ENCODE data around the gene ATP11B. TPM values are rescaled to one million over a fixed set of nuclear protein-coding genes. Genes with fewer than 3 reads are reported as not detected.

ATP11B gene
- total and polyA plus RNA-seq, 5 donors: 9.5 to 43.6 (median 36.1) TPM

GRCh38 chr3:182936239-182936917 lies 143.1 kb downstream of the ATP11B start:
- Histone ChIP-seq H3K4me1 (ENCODE audit: control insufficient read depth, insufficient read depth, low read length) (peaks cover 2% of the 10 kb centered on the region), H3K27ac (ENCODE audit: low read length) (no peak overlapping the region), H3K4me3 (ENCODE audit: low read length) (no peak overlapping the region), H3K9me3 (ENCODE audit: control insufficient read depth, low read length) (no peaks in the 10 kb centered on the region), H3K27me3 (ENCODE audit: control insufficient read depth, insufficient read depth) (no peaks in the 10 kb centered on the region)
- ATAC-seq: no peak
- WGBS: 87% methylated on average over 4 of the region's 4 CpGs
- intact Hi-C loops (cut with DNase I): no loop called here
- peak in 1 of 3 donors; percentile 11 for DNase-seq

GRCh38 chr3:182936918-182937285 lies 143.6 kb downstream of the ATP11B start:
- ATAC-seq: no peak
- Histone ChIP-seq H3K4me3 (ENCODE audit: low read length) (no peak overlapping the region), H3K9me3 (ENCODE audit: control insufficient read depth, low read length) (no peaks in the 10 kb centered on the region), H3K27ac (ENCODE audit: low read length) (no peak overlapping the region), H3K27me3 (ENCODE audit: control insufficient read depth, insufficient read depth) (no peaks in the 10 kb centered on the region), H3K4me1 (ENCODE audit: control insufficient read depth, insufficient read depth, low read length) (peaks cover 2% of the 10 kb centered on the region)
- intact Hi-C loops (cut with DNase I): no loop called here
- WGBS: 71% methylated on average over 1 of the region's 1 CpG
- no peak for DNase-seq

- no peak overlapping the region for H3K27ac ChIP-seq (ENCODE audit: low read length)
- no peak overlapping the region for H3K4me3 ChIP-seq (ENCODE audit: low read length)
- H3K27me3 ChIP-seq (ENCODE audit: control insufficient read depth, insufficient read depth): no peaks in the 10 kb centered on the region
- ATAC-seq: peak in 1 of 2 donors; percentile 41
- no peaks in the 10 kb centered on the region for H3K9me3 ChIP-seq (ENCODE audit: control insufficient read depth, low read length)
- intact Hi-C loops (cut with DNase I): no loop called here
- DNase-seq: no peak
- 44% methylated on average over 3 of the region's 3 CpGs for WGBS
- H3K4me1 ChIP-seq (ENCODE audit: control insufficient read depth, insufficient read depth, low read length): peaks cover 2% of the 10 kb centered on the region
These were observed 144.2 kb downstream of the ATP11B start for GRCh38 chr3:182937293-182938051.

GRCh38 chr3:182940266-182940808 lies 147.0 kb downstream of the ATP11B start:
- no peak overlapping the region for H3K4me3 ChIP-seq (ENCODE audit: low read length)
- ATAC-seq (no peak), DNase-seq (no peak)
- no peak overlapping the region for H3K27ac ChIP-seq (ENCODE audit: low read length)
- H3K9me3 ChIP-seq (ENCODE audit: control insufficient read depth, low read length): no peaks in the 10 kb centered on the region
- H3K4me1 ChIP-seq (ENCODE audit: control insufficient read depth, insufficient read depth, low read length): peaks cover 2% of the 10 kb centered on the region
- intact Hi-C loops (cut with DNase I): no loop called here
- 85% methylated on average over 4 of the region's 4 CpGs for WGBS
- H3K27me3 ChIP-seq (ENCODE audit: control insufficient read depth, insufficient read depth): no peaks in the 10 kb centered on the region

- intact Hi-C loops (cut with DNase I): no loop called here
- Histone ChIP-seq H3K9me3 (ENCODE audit: control insufficient read depth, low read length) (no peaks in the 10 kb centered on the region), H3K27ac (ENCODE audit: low read length) (no peak overlapping the region), H3K4me3 (ENCODE audit: low read length) (no peak overlapping the region), H3K4me1 (ENCODE audit: control insufficient read depth, insufficient read depth, low read length) (no peaks in the 10 kb centered on the region), H3K27me3 (ENCODE audit: control insufficient read depth, insufficient read depth) (no peaks in the 10 kb centered on the region)
- DNase-seq (no peak), ATAC-seq (no peak)
- WGBS: 97% methylated on average over 3 of the region's 3 CpGs
These were observed 148.4 kb downstream of the ATP11B start for GRCh38 chr3:182941719-182942118.

- intact Hi-C loops (cut with DNase I): no loop called here
- no peak for ATAC-seq
These were observed 154.6 kb downstream of the ATP11B start for GRCh38 chr3:182947888-182948287.

GRCh38 chr3:182948305-182948704 lies 155.0 kb downstream of the ATP11B start:
- no peak for ATAC-seq
- H3K27me3 ChIP-seq (ENCODE audit: control insufficient read depth, insufficient read depth): no peaks in the 10 kb centered on the region
- intact Hi-C loops (cut with DNase I): no loop called here
- DNase-seq: no peak
- no peaks in the 10 kb centered on the region for H3K9me3 ChIP-seq (ENCODE audit: control insufficient read depth, low read length)
- no peak overlapping the region for H3K4me3 ChIP-seq (ENCODE audit: low read length)
- H3K27ac ChIP-seq (ENCODE audit: low read length): no peak overlapping the region
- H3K4me1 ChIP-seq (ENCODE audit: control insufficient read depth, insufficient read depth, low read length): no peaks in the 10 kb centered on the region
- 79% methylated on average over 5 of the region's 5 CpGs for WGBS

More at GRCh38 chr3:182947888-182948287, 154.6 kb downstream of the ATP11B start:
- H3K4me1 ChIP-seq (ENCODE audit: control insufficient read depth, insufficient read depth, low read length): no peaks in the 10 kb centered on the region
- H3K27ac ChIP-seq (ENCODE audit: low read length): no peak overlapping the region
- H3K4me3 ChIP-seq (ENCODE audit: low read length): no peak overlapping the region
- DNase-seq: no peak
- no peaks in the 10 kb centered on the region for H3K27me3 ChIP-seq (ENCODE audit: control insufficient read depth, insufficient read depth)
- no peaks in the 10 kb centered on the region for H3K9me3 ChIP-seq (ENCODE audit: control insufficient read depth, low read length)

GRCh38 chr3:182949688-182950087 lies 156.4 kb downstream of the ATP11B start:
- H3K27ac ChIP-seq (ENCODE audit: low read length): no peak overlapping the region
- H3K4me1 ChIP-seq (ENCODE audit: control insufficient read depth, insufficient read depth, low read length): no peaks in the 10 kb centered on the region
- H3K27me3 ChIP-seq (ENCODE audit: control insufficient read depth, insufficient read depth): no peaks in the 10 kb centered on the region
- WGBS: 97% methylated on average over 1 of the region's 1 CpG
- ATAC-seq (no peak), DNase-seq (no peak)
- H3K4me3 ChIP-seq (ENCODE audit: low read length): no peak overlapping the region
- H3K9me3 ChIP-seq (ENCODE audit: control insufficient read depth, low read length): no peaks in the 10 kb centered on the region
- intact Hi-C loops (cut with DNase I): no loop called here

- no peak for DNase-seq
- no peaks in the 10 kb centered on the region for H3K27me3 ChIP-seq (ENCODE audit: control insufficient read depth, insufficient read depth)
- intact Hi-C loops (cut with DNase I): no loop called here
- WGBS: 83% methylated on average over 9 of the region's 9 CpGs
- H3K9me3 ChIP-seq (ENCODE audit: control insufficient read depth, low read length): no peaks in the 10 kb centered on the region
- no peak overlapping the region for H3K27ac ChIP-seq (ENCODE audit: low read length)
- H3K4me1 ChIP-seq (ENCODE audit: control insufficient read depth, insufficient read depth, low read length): no peaks in the 10 kb centered on the region
- H3K4me3 ChIP-seq (ENCODE audit: low read length): no peak overlapping the region
- ATAC-seq: no peak
These were observed 161.4 kb downstream of the ATP11B start for GRCh38 chr3:182954553-182955235.

GRCh38 chr3:182957226-182957625 lies 163.9 kb downstream of the ATP11B start:
- no peaks in the 10 kb centered on the region for H3K27me3 ChIP-seq (ENCODE audit: control insufficient read depth, insufficient read depth)
- no peaks in the 10 kb centered on the region for H3K9me3 ChIP-seq (ENCODE audit: control insufficient read depth, low read length)
- no peak overlapping the region for H3K4me3 ChIP-seq (ENCODE audit: low read length)
- no peak for DNase-seq
- WGBS: 91% methylated on average over 5 of the region's 5 CpGs
- ATAC-seq: no peak
- H3K27ac ChIP-seq (ENCODE audit: low read length): no peak overlapping the region
- peaks cover under 1% of the 10 kb centered on the region for H3K4me1 ChIP-seq (ENCODE audit: control insufficient read depth, insufficient read depth, low read length)
- intact Hi-C loops (cut with DNase I): no loop called here

GRCh38 chr3:182957676-182958266 lies 164.5 kb downstream of the ATP11B start:
- Histone ChIP-seq H3K4me1 (ENCODE audit: control insufficient read depth, insufficient read depth, low read length) (peaks cover 3% of the 10 kb centered on the region), H3K9me3 (ENCODE audit: control insufficient read depth, low read length) (no peaks in the 10 kb centered on the region), H3K27me3 (ENCODE audit: control insufficient read depth, insufficient read depth) (no peaks in the 10 kb centered on the region), H3K27ac (ENCODE audit: low read length) (no peak overlapping the region), H3K4me3 (ENCODE audit: low read length) (no peak overlapping the region)
- intact Hi-C loops (cut with DNase I): no loop called here
- no peak for ATAC-seq
- WGBS: 93% methylated on average over 4 of the region's 4 CpGs
- no peak for DNase-seq
